ENCODE measurements around the gene QDPR.
"Not testable (repeated sequence)": the region's sequence is repeated elsewhere in the genome, so short reads cannot be mapped to it uniquely, and the experiment has no call there.

Gene QDPR

GRCh38 chr4:17463606-17464005, 48.3 kb downstream of the QDPR start:
- DNase-seq, result no peak
- intact Hi-C loops (cut with DNase I), result no loop called here

- DNase-seq, result no peak
- intact Hi-C loops (cut with DNase I), result no loop called here
These were observed 61.6 kb downstream of the QDPR start for GRCh38 chr4:17450269-17450804.

GRCh38 chr4:17448689-17449088, 63.2 kb downstream of the QDPR start:
- no peak for DNase-seq
- intact Hi-C loops (cut with DNase I), result no loop called here

GRCh38 chr4:17447675-17448298, 64.1 kb downstream of the QDPR start:
- DNase-seq, result peak in 35 of 42 donors; percentile 13 to 87 (median 62)
- intact Hi-C loops (cut with DNase I), result no loop called here

- DNase-seq, result no peak
- intact Hi-C loops (cut with DNase I), result no loop called here
These were observed 64.8 kb downstream of the QDPR start for GRCh38 chr4:17447056-17447455.

GRCh38 chr4:17442477-17442876, 69.4 kb downstream of the QDPR start:
- DNase-seq; intact Hi-C loops (cut with DNase I): not testable (repeated sequence)

- intact Hi-C loops (cut with DNase I), result no loop called here
- no peak for DNase-seq
These were observed 74.5 kb downstream of the QDPR start for GRCh38 chr4:17437396-17437795.

- intact Hi-C loops (cut with DNase I), result no loop called here
- no peak for DNase-seq
These were observed 75.2 kb downstream of the QDPR start for GRCh38 chr4:17436750-17437090.
